Inflammatory macrophage treated with lipopolysaccharide for 1 hour (primary cell): ENCODE data around the gene AKT1.

Experiments
- DNase-seq, 2 donors: peaks; one replicate each; pipeline ENCODE4 v3.0.0-alpha.2; 2020 to 2022

AKT1 gene

GRCh38 chr14:104798300-104799243 lies 3.0 kb upstream of the AKT1 start:
- no peak for DNase-seq

- DNase-seq: no peak
Observed at GRCh38 chr14:104797115-104798044, 1.8 kb upstream of the AKT1 start.

GRCh38 chr14:104796687-104797081 lies 1.1 kb upstream of the AKT1 start:
- no peak for DNase-seq

DNA sequence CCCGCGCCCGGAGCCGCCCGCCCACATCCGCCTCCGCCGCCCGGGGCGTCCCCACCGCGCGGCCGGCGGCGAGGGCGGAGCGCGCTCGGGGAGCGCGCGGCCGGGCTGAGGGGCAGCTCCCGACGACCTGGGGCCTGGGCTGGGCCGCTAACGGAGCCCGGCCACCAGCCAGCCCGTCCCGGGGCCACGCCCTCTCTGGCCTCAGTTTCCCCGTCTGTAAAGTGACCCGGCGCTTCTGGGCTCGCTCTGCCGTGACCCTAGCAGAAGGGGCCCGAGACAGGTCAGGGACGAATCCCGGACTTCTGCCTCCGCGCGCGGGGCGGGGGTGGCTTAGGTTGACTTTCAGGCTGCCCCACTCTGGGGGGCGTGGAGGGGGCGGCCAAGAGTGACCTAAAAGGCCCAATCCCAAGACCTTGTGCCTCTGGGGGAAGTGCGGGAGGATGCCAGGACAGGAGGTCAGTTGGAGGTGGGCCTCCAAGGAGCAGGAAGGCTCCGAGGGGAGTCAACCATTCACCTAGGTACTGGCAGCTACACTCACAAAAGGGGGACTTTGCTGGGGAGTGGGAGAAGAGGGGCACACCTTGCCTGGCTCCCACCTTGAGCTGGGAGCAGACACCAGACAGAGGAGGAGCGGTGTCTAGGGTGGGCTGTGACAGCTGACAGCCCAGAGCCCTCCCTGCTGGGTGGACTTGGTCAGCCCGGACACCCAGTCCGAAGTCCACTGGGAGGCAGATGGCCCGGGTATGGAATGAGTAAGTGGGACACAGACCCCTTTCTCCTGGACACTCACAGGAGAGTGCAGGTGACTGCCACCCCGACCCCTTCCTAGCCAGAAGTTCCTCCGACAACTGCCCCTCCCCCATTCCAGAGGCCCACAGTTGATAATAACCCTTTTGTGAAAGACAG lies 486 bp upstream of the AKT1 start:
- DNase-seq: peak in 1 of 2 donors; percentile 50

GRCh38 chr14:104794631-104794992 lies 936 bp downstream of the AKT1 start:
- no peak for DNase-seq

- peak in 1 of 2 donors; percentile 42 for DNase-seq
Observed at GRCh38 chr14:104794099-104794498, 1.4 kb downstream of the AKT1 start.

DNA sequence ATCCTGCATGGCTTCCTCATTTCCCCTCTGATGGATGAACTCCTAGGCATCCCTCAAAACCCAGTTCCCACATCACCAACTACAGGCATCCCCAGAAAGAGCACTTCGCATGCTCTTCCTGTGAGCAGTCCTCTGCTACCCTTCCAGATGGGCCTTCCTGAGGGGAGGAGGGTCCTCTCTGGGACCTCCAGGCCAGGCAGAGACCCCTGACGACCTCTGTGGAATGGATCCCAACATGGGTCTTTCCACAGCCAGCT lies 1.9 kb downstream of the AKT1 start:
- no peak for DNase-seq

DNA sequence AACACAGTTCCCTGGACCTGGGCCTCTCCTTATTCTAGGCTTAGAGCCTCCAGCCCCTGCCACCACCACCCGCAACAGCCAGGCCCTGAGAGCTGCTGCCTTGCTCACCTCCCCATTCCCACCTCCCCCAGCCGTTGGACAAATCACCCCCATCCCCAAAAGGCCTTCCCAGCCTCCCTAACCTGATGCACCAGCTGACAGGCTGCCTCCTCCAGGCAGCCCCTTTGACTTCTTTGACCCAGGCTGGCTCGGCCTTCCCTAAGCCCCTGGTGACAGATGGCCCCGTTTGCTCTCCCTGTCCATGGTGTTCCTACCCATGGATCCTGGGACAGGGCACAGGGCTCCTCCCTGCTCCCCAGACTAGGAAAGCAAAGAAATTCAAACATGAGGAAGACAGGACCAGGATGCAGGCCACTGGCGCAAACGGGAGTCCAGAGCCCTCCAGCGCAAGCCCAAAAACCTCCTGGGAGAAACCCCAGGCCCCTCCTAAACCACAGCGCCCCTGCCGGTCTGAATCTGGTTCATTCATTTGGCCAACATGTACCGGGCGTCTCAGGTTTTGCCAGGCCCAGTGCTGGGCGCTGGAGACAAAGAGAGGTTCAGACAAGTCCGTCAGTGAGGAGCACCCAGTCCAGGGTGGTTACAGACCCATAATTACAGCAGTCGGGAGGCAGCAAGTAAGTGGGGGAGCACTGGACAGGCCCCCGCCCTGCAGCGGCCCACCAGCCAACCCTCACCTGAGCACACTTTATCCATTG lies 2.4 kb downstream of the AKT1 start:
- no peak for DNase-seq

- DNase-seq: no peak
Observed at GRCh38 chr14:104792101-104792884, 3.3 kb downstream of the AKT1 start.

GRCh38 chr14:104791425-104791824 lies 4.1 kb downstream of the AKT1 start:
- no peak for DNase-seq

DNA sequence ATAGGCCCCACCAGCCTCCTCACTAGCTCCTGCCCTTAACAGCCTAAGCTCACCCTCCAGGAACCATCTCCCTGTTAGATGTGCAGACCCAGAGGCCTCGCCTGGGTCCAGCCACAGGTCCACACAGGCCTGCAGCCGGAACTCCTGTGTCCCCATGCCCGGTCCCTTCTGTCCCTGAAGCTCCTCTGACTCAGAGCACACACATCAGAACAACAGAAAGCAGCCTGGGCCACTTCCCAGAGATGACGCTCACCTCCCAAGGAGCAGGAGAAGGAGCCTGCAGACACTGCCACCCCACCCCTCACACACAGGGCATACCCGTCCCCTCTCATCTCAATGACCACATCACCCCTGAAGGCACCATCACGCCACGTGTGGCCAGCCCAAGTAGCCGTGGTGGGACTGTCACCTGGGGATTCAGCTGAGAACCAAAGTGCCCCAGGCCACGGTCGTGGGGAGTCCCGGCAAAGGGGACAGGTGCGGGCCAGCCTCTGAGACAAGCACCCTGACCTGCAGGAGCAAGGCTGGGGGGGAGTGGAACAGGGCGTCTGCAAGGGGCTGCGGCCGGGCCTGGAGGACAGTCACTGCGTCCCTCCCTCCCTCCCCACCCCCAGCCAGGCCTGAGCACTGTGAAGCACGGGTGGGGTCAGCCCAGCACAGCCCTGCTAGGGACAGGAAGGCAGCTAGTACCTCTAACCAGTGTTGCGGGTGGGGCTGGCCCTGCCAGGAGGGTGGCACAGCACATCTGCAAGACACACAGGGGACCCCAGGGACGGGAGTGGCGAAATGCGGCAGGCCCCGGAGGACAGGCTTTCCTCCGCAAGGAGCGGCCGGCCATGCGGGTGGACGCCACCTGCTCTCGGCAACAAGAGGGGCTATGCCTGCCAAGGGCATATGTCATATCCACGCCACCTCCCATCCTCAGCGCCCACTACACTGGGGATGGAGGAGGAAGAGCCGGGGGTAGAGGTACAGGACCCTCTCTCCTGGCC lies 5.5 kb downstream of the AKT1 start:
- no peak for DNase-seq

DNA sequence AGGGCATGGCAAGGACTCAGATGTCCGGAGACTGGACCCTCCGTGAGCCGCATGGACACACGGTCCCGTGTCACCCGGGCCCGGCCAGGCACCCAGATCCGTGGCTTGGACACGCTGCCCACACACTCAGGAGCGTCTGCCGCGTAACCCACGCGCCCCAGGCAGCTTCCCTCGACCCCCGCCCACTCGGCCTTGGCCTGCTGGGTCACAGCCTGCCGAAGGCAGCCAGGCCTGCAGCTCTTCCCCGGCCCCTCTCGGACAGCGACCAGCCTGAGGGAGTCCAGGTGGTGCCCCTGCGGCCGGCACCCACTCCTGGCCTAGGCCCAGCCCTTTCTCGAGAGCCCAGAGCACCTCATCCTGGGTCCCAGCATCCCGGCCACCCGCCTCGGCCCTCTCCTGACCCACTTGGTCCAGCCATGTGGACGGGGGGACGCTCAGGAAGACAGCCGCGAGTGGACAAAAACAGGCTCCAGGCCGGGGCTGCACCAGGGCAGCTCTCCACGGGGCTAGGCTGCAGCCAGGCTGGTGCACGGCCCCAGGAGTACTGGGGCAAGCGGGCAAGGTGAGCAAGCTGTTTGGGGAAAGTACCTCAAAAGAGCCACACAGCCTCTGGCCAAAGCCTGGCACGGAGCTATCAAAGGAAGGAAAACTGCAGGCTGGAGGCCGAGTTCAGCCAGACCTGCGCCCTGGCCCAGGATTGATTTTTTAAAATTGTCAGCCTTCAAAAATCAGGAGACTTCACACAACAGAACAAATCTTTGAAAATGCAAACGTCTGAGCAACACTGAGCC lies 6.5 kb downstream of the AKT1 start:
- DNase-seq: no peak

- no peak for DNase-seq
Observed at GRCh38 chr14:104788161-104788818, 7.3 kb downstream of the AKT1 start.

DNA sequence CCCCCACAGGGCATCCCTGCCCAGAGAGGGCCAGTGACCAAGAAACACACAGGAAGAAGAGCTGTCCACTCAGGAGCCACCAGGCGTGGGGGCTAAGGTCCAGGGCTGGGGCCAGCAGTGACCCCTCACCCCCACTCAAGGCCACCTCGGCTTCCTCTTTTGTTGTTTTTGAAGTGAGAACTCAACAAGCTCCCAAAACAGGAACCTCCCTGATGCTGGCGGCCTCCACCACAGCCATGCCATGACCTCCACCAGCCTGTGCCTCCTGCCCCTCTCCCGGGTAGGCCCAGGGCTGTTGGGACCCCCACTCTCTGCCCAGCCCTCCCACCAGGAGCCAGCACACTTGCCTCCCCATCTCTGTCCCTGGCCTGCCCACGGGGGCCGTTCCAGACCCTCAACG lies 7.8 kb downstream of the AKT1 start:
- peak; percentile 66 to 67 for DNase-seq

DNA sequence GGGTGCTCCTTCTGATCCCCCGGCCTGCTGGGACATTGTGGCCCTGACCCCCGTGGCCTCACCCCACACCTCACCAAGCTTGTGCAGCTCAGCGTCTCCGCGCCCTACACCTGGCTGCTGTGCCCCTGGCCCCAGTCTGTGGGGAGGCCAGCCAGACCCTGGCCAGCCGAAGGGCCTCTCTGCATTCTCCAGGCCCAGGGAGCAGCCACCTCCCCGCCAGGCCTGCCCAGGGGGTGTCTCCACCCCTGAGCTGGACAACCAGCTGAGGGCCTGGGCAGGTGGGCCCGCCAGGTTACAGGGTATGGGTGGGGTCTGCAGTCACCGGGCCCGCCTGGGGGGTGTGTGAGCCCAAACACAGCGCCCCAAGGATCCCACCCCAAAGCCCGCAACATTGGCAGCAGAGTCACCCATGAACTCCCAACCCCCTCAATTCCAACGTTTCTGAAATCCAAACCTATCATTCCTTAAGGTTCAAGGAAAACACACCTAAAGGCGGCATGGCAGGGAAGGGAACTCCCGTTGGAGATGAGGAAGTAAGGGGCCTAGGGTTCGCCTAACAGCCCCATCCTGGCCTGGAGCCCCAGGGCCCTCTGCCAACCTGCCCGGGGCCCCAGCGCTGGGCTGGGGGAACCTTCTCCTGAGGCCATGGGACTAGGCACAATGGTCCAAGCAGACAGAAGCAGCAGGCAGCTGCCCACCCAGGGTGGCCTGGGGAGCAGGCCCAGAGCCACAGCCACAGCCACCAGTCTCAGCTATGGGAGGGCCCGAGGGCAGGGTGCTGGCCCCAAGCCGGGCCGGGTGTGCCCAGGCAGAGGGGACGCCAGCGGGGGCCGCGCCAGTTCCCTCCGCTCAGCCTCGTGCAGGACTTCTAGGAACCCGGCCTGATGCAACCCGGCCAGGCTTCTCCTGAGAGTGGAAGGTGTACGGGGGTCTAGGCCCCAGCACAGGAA lies 8.5 kb downstream of the AKT1 start:
- DNase-seq: no peak

GRCh38 chr14:104786091-104786586 lies 9.4 kb downstream of the AKT1 start:
- peak; percentile 3 to 18 for DNase-seq

DNA sequence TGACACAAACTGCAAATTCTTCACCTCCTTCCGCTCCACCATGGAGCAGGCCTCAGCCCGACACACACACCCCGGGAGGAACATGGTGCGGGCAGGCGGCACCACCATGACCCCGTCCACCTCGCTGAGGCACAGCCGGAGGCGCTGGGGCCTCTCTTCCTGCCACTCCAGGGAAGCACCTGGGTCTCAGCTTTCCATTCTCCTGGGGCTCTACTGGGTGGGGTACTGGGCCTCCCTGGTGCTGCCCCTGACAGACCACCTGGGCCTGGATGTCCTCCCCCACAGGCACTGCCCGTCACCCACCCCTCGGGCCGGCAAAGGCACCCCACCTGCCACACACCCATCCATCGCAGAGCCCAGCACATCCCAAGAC lies 9.9 kb downstream of the AKT1 start:
- no peak for DNase-seq
